Uterus (tissue), 2 donors: ENCODE results near the gene TRAK2.

Source experiments
- POLR2A ChIP-seq, 2 donors: fragments of 450-650 bp; IDR thresholded peaks; one replicate each; pipeline ENCODE4 v1.6.1; 2016; ENCODE audit warnings: antibody characterized with exemption in 2 of 2, mild to moderate bottlenecking in 1 of 2, moderate library complexity in 1 of 2
- TF ChIP-seq, protein P1 (sequence below), 4 experiments: fragments of 200-600 bp in 2 of 4; fragments of 450-650 bp in 2 of 4; sonication (generic) in 2 of 4; IDR thresholded peaks; one replicate each; pipeline ENCODE4 v1.5.1; 2016 to 2019; ENCODE audit warnings: antibody characterized with exemption in 4 of 4, mild to moderate bottlenecking in 2 of 4, moderate library complexity in 1 of 4

DNA sequence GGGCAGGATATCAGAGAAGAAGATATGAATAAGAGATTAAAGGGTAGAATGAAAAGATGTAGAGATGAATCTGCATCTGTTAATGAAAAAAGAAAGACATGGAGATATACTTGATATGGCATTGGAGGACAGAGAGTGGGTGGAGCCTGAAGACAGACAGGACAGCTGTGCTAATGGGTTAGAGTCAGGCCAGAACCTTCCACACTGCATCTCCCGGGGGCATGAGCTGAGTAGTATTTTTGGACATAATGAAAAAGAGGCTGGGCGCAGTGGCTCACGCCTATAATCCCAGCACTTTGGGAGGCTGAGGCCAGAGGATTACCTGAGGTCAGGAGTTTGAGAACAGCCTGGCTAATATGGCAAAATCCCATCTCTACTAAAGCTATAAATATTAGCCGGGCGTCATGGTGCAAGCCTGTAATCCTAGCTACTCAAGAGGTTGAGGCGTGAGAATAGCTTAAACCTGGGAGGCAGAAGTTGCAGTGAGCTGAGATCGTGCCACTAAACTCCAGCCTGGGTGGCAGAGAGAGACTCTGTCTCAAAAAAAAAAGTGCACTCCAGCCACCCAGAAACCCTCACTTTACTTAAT is 105.5 kb downstream of the TRAK2 start:
- TF ChIP-seq, protein P1, sequence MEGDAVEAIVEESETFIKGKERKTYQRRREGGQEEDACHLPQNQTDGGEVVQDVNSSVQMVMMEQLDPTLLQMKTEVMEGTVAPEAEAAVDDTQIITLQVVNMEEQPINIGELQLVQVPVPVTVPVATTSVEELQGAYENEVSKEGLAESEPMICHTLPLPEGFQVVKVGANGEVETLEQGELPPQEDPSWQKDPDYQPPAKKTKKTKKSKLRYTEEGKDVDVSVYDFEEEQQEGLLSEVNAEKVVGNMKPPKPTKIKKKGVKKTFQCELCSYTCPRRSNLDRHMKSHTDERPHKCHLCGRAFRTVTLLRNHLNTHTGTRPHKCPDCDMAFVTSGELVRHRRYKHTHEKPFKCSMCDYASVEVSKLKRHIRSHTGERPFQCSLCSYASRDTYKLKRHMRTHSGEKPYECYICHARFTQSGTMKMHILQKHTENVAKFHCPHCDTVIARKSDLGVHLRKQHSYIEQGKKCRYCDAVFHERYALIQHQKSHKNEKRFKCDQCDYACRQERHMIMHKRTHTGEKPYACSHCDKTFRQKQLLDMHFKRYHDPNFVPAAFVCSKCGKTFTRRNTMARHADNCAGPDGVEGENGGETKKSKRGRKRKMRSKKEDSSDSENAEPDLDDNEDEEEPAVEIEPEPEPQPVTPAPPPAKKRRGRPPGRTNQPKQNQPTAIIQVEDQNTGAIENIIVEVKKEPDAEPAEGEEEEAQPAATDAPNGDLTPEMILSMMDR (IDR thresholded peaks at IDR 0.05): no peak
- TF ChIP-seq POLR2A (IDR thresholded peaks at IDR 0.05): no peak
